LNCAP (cell line): ENCODE data around the gene EVX2.

Experiments used
- CTCF ChIP-seq: fragments of 450-650 bp; IDR thresholded peaks from 2 replicates; pipeline ENCODE4 v1.5.1; 2017; ENCODE audit warnings: mild to moderate bottlenecking

The EVX2 gene

GRCh38 chr2:176098366-176099158, 14.8 kb upstream of the EVX2 start:
- TF ChIP-seq CTCF, result no peak

DNA sequence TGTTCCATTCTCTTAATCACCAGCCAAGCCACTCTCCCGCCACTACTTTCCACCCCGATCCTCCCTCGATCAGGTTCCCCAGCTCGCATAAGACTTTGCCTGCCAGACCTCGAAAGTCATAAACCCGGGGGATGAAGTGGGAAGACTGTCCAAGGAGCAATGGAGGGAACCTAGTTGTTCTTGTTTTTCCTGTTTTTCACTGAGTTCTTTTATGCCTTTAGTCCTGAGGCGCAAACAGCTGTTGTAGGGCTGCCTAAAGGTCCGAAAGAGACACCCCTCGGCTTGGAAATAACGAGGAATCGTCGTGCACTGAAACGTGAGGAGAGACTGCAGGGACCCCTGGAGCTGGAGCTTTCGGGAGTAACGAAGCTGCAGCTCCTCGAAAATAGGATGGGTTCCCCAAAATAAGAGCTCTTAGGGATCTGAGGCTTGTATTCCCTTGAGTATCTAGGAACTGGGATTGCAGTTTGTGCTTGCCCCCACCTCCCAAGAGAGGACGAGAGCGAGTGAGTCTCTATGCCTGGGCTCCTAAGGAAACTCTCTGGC, 14.1 kb upstream of the EVX2 start:
- 0 out of 2 replicates have a peak, but pooled peaks have one; percentile 12 for TF ChIP-seq CTCF

DNA sequence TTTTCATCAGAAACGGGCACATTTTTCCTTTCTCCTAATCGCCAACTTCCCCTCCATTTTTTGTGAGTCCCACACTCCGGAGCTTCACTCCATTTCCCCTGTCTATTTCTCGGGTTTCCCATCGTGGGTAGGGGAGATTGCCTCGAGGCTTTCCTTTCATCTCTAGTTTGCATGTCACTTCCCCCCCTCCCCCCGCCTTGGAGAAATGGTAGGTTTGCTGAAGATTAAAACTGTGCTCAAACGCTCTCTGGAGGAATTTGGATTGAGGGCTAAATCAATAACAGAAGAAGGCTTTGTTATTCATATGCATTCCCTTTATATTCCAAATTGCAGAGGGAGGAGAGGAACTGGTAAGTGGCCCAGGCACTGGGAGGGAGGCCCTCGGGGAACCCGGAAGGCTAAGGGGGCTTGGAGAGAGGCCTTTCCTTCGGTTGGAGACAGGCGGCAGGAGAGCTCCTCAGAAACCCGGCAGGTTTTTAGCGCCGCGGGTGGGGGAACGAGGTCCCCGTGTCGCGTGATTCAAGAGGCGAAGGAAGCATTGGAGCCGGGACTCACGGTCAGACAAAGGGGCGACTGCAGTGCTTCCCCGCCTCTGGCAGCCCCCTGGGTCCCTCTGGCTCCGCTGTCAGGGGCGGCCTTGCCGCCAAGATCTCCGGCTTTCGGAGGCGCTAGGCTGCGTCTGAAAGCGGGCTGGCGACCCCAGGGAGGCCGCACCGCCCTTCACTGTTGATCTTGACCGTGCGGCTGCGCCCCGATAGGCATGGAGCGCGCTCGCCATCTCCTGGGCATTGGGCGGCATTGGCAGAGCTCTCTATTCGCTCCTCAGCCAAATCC, 13.4 kb upstream of the EVX2 start:
- TF ChIP-seq CTCF, result peak; percentile 73

DNA sequence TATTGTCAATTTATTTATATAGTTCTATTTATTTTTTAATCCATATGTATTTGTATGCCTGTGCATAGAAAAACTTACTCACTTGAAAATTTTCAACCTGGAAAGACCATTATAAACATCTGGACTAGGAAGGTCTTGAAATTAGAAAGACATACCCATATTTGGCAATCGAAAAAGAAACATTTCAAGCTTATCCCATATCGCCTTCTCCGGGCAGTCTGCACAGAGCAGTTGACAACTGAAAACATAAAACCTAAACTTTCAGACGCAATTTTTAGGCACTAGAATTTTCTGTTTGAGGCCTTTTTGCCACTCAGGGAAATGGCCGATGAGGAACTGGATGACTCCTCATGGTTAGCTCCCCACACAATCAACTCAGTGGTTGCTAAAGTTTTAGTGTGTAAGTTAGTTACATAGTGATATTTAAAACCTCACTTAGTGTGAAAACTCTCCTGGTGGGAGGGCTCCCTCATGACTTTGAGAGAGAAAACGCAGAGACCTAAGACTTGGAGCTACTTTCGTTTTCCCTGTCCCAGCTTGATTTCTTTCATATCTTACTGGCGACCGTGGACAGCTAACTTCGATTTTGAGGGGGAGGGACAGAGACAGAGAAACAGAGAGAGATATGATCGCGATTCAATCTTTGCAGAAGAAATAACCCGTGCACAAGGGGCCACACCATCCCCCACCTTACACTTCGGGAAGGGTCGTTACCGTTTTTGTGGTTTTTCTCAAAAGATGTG, 12.7 kb upstream of the EVX2 start:
- no peak for TF ChIP-seq CTCF

GRCh38 chr2:176095421-176095820, 11.7 kb upstream of the EVX2 start:
- TF ChIP-seq CTCF, result no peak

DNA sequence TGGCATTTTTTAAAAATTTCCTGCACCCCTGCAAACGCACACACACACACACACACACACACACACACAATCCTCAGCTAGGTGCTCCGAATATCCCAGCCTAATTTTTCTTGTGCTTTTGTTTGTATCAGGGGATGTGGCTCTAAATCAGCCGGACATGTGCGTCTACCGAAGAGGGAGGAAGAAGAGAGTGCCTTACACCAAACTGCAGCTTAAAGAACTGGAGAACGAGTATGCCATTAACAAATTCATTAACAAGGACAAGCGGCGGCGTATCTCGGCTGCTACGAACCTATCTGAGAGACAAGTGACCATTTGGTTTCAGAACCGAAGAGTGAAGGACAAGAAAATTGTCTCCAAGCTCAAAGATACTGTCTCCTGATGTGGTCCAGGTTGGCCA, 10.6 kb upstream of the EVX2 start:
- TF ChIP-seq CTCF, result no peak

- TF ChIP-seq CTCF, result no peak
Measured at GRCh38 chr2:176093898-176094249, 10.1 kb upstream of the EVX2 start.
